GM12801 (cell line): ENCODE measurements around the gene CROCC2.

ENCODE experiments used
- CTCF ChIP-seq: IDR thresholded peaks from one replicate; pipeline ENCODE4 v1.5.1; 2011; ENCODE audit warnings: control low read depth; ENCODE audit not compliant: insufficient read length; ENCODE audit errors: extremely low read depth

CROCC2 gene

GRCh38 chr2:240906911-240907590 is 915 bp downstream of the CROCC2 start:
- TF ChIP-seq CTCF = no peak

GRCh38 chr2:240909216-240909974 is 3.3 kb downstream of the CROCC2 start:
- no peak for TF ChIP-seq CTCF

GRCh38 chr2:240911641-240912265 is 5.6 kb downstream of the CROCC2 start:
- TF ChIP-seq CTCF = no peak

GRCh38 chr2:240912878-240913809 is 7.0 kb downstream of the CROCC2 start:
- no peak for TF ChIP-seq CTCF

GRCh38 chr2:240913810-240914644 is 7.9 kb downstream of the CROCC2 start:
- peak; percentile 32 for TF ChIP-seq CTCF

GRCh38 chr2:240914645-240915525 is 8.7 kb downstream of the CROCC2 start:
- TF ChIP-seq CTCF = no peak
